Neutrophil (primary cell): Measurements from ENCODE around the gene CD6.

Experiments used
- H3K27ac ChIP-seq: fragments of 200-600 bp; sonication (generic); 2 replicates; pipeline ENCODE4 v1.5.1; 2016; ENCODE audit warnings: mild to moderate bottlenecking, moderate library complexity
- H3K27me3 ChIP-seq: fragments of 200-600 bp; sonication (generic); 2 replicates; pipeline ENCODE4 v1.6.0; 2016; ENCODE audit warnings: mild to moderate bottlenecking
- H3K36me3 ChIP-seq: fragments of 200-600 bp; sonication (generic); 2 replicates; pipeline ENCODE4 v1.5.1; 2017
- H3K4me1 ChIP-seq, 2 experiments: fragments of 200-600 bp in 1 of 2; sonication (generic) in 1 of 2; 1 replicate in 1 of 2; 2 replicates in 1 of 2; pipeline versions ENCODE4 v1.5.1 to v1.6.1; 2013 to 2016; ENCODE audit warnings: low read depth in 1 of 2, low read length in 1 of 2, mild to moderate bottlenecking in 1 of 2, moderate library complexity in 1 of 2; ENCODE audit not compliant: control insufficient read depth in 1 of 2, insufficient read depth in 1 of 2
- H3K4me3 ChIP-seq, 2 experiments: fragments of 200-600 bp in 1 of 2; sonication (generic) in 1 of 2; 1 replicate in 1 of 2; 2 replicates in 1 of 2; pipeline ENCODE4 v1.5.1; 2013 to 2016; ENCODE audit warnings: low read depth in 1 of 2, low read length in 1 of 2, mild to moderate bottlenecking in 1 of 2, moderate library complexity in 1 of 2
- H3K9me3 ChIP-seq: fragments of 200-600 bp; sonication (generic); 2 replicates; pipeline ENCODE4 v1.5.1; 2016
- TF ChIP-seq, protein P1 (sequence below): fragments of 200-600 bp; sonication (generic); IDR thresholded peaks from 2 replicates; pipeline ENCODE4 v1.5.1; 2016; ENCODE audit warnings: antibody characterized with exemption

CD6 gene

DNA sequence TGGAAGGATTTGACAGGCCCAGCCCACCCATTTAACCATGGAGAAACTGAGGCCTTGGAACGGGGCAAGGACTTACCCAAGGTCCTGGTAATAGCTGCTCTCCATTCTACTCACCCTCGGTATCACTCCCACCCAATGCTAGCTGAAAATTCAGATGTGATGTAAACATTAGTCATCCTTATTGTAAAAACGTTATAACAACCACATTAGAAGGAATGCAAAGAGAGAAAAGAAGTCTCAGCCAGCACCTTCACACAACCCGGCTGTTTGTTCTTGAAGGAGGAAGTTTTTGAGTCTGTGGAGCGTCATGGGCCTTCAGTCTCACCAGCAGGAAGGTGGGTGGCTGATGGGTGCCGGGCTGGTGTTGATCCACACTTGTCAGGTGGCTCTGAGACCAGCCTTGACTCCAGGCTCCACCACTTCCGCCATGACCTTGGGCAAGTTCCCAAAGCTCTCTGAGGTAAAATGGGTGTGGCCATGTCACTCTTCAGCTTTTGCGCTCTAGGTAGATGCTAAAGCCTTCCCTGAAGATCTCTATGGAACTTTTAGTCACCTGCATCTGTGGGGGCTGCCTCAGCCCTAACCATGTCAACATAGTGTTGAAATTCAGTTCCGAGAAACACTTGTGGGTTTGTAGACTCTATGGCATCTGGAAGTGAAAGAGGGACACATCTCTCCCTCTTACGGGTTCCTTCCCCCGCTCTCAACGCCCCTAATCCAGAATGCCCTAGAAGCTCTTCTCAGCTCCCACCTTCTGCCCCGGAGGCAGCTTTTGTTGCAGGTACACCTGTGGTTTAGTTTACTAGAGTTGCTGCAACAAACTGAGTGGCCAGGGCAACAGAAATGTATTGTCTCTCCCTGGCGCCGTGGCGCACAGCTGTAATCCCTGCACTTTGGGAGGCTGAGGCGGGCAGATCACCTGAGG lies 14.8 kb downstream of the CD6 start:
- Histone ChIP-seq H3K4me3 (no peak overlapping the region), H3K27me3 (peaks cover 26% of the 10 kb centered on the region), H3K27ac (no peak overlapping the region), H3K36me3 (no peaks in the 10 kb centered on the region), H3K9me3 (no peaks in the 10 kb centered on the region), H3K4me1 (no peaks in the 10 kb centered on the region)
- TF ChIP-seq, protein P1, sequence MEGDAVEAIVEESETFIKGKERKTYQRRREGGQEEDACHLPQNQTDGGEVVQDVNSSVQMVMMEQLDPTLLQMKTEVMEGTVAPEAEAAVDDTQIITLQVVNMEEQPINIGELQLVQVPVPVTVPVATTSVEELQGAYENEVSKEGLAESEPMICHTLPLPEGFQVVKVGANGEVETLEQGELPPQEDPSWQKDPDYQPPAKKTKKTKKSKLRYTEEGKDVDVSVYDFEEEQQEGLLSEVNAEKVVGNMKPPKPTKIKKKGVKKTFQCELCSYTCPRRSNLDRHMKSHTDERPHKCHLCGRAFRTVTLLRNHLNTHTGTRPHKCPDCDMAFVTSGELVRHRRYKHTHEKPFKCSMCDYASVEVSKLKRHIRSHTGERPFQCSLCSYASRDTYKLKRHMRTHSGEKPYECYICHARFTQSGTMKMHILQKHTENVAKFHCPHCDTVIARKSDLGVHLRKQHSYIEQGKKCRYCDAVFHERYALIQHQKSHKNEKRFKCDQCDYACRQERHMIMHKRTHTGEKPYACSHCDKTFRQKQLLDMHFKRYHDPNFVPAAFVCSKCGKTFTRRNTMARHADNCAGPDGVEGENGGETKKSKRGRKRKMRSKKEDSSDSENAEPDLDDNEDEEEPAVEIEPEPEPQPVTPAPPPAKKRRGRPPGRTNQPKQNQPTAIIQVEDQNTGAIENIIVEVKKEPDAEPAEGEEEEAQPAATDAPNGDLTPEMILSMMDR, result no peak

- no peak overlapping the region for H3K27ac ChIP-seq
- no peak overlapping the region for H3K4me3 ChIP-seq
- TF ChIP-seq, protein P1, result no peak
- no peaks in the 10 kb centered on the region for H3K9me3 ChIP-seq
- no peaks in the 10 kb centered on the region for H3K4me1 ChIP-seq
- peaks cover 38% of the 10 kb centered on the region for H3K27me3 ChIP-seq
- H3K36me3 ChIP-seq, result no peaks in the 10 kb centered on the region
Observed at GRCh38 chr11:60987577-60988277, 16.2 kb downstream of the CD6 start.

- Histone ChIP-seq H3K27me3 (peaks cover 47% of the 10 kb centered on the region), H3K36me3 (no peaks in the 10 kb centered on the region), H3K4me3 (no peak overlapping the region), H3K9me3 (no peaks in the 10 kb centered on the region), H3K4me1 (no peaks in the 10 kb centered on the region), H3K27ac (no peak overlapping the region)
- TF ChIP-seq, protein P1, result no peak
Observed at GRCh38 chr11:60988658-60989057, 17.2 kb downstream of the CD6 start.

DNA sequence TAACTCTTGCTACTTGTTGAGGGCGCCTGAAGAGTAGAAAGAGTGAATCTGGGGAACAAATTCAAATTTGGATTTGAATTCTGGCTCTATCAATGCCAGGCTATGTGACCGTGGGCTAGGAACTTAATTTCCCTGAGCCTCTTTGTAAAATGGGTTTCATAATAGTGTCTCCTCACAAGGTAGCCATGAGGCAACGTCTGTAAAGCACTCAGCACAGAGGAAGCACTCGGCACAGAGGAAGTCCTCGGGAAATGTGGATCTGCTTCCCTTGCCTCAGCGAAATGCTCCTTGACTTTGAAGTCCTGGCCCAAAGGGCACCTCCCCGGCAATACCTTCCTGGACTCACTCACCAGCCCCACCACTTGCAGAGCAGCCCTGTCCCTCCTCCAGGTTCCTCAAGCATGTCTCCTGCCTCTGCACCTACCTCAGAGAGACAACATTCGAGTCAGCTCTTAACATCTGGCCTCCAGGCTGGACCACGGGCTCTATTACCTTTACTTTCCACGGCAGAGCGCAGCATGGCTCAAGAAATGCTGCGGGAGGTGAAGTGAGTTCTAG lies 17.7 kb downstream of the CD6 start:
- H3K27me3 ChIP-seq, result peaks cover 52% of the 10 kb centered on the region
- H3K9me3 ChIP-seq, result no peaks in the 10 kb centered on the region
- no peak overlapping the region for H3K27ac ChIP-seq
- TF ChIP-seq, protein P1, result no peak
- no peaks in the 10 kb centered on the region for H3K4me1 ChIP-seq
- H3K4me3 ChIP-seq, result no peak overlapping the region
- no peaks in the 10 kb centered on the region for H3K36me3 ChIP-seq

DNA sequence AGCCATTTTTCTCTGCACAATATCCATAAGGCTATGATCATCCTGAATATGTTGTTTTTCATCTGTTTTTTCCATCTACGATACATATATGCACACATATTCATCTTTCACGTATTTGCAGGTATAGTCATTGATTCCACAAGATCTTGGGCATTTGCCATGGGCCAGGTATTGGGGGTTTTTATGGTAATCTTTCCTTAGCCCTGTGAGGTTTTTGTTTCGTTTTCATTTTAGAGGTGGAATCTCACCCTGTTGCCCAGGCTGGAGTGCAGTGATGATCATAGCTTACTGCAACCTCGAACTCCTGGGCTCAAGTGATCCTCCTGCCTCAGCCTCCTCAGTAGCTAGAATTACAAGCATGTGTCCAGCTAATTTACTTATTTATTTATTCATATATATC lies 20.0 kb downstream of the CD6 start:
- Histone ChIP-seq H3K27me3 (peaks cover 71% of the 10 kb centered on the region), H3K4me1 (no peaks in the 10 kb centered on the region), H3K36me3 (no peaks in the 10 kb centered on the region), H3K4me3 (no peak overlapping the region), H3K27ac (no peak overlapping the region), H3K9me3 (no peaks in the 10 kb centered on the region)
- TF ChIP-seq, protein P1, result no peak
